ENCODE results near the gene C1orf232.

C1orf232 gene

DNA sequence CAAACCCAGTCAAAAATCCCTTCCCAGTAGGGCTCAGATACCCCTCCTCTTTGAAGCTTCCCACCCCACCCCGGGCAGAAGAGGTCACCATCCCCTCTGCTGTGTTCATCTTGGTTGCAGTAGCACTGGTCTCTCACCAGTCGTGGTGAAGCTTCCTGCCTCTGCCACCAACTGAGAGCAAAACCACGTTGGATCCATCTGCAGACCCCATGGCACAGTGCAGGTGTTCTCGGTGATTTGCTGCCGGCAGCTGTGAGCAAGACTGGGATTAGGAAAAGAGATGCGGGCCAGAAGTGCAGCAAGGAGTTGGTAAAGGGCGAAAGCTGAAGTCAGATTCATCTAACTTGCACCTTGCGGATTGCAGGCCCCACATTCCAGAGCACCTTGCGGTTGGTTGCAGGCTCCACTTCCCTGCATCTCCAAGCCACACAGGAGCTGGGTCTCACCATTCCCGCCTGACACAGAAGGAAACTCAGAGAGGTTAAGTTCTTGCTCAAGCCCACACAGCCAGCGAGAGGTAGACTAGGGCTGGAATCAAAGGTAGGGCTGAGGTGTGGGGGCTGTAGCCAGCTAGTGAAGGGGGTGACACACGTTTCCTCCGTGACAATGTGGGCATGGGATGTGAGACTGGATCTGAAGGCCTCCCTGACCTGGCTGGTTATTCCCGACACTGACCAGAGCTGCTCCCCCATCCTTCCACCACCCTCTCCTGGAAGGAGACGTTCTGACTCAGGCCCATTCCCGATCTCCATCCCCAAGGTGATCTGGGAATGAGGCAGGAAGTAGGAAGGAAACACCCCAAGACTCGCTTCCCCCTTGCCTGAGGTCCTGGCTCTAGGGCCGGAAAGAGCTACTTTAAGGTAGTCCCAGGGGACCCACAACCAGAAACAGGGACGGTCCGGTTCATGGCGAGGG is 13.1 kb downstream of the C1orf232 start:
- DNase-seq: no peak
- Mint-ChIP-seq H3K27ac (no peak overlapping the region), H3K9me3 (no peaks in the 10 kb centered on the region), H3K4me1 (ENCODE audit: low read depth) (peaks cover 3% of the 10 kb centered on the region), H3K36me3 (ENCODE audit: low read depth) (no peaks in the 10 kb centered on the region), H3K27me3 (peaks cover 57% of the 10 kb centered on the region), H3K4me3 (no peak overlapping the region)

GRCh38 chr1:26154750-26155149 is 14.0 kb downstream of the C1orf232 start:
- DNase-seq: no peak
- peaks cover 51% of the 10 kb centered on the region for H3K27me3 Mint-ChIP-seq
- H3K4me1 Mint-ChIP-seq (ENCODE audit: low read depth): peaks cover 3% of the 10 kb centered on the region
- no peaks in the 10 kb centered on the region for H3K9me3 Mint-ChIP-seq
- no peak overlapping the region for H3K4me3 Mint-ChIP-seq
- no peaks in the 10 kb centered on the region for H3K36me3 Mint-ChIP-seq (ENCODE audit: low read depth)
- H3K27ac Mint-ChIP-seq: no peak overlapping the region

- Mint-ChIP-seq H3K4me1 (ENCODE audit: low read depth) (peaks cover 3% of the 10 kb centered on the region), H3K4me3 (no peak overlapping the region), H3K9me3 (no peaks in the 10 kb centered on the region), H3K36me3 (ENCODE audit: low read depth) (no peaks in the 10 kb centered on the region), H3K27me3 (peaks cover 44% of the 10 kb centered on the region), H3K27ac (no peak overlapping the region)
- no peak for DNase-seq
These were observed 14.7 kb downstream of the C1orf232 start for GRCh38 chr1:26153966-26154532.

DNA sequence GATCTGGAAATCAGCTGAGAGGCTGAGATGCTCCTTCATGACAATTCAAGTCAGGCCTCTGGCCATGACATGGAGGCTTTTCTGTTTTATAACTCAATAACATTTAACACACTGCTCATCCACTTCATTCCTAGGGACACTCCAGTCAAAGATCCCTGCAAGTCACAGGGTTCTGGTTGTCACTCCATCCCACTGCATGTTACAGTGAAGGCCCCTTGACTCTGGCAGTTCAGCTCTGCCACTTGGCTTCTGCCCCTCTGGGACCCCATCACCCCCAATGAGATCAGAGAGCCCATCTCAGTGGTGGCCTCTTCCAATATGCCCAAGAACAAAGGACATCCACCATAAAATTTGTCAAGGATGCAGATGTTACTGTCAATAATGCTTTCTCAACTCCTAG is 19.9 kb downstream of the C1orf232 start:
- Mint-ChIP-seq H3K9me3 (no peaks in the 10 kb centered on the region), H3K27ac (no peak overlapping the region), H3K4me3 (no peak overlapping the region), H3K27me3 (peaks cover 5% of the 10 kb centered on the region), H3K36me3 (ENCODE audit: low read depth) (no peaks in the 10 kb centered on the region), H3K4me1 (ENCODE audit: low read depth) (peaks cover 6% of the 10 kb centered on the region)
- DNase-seq: no peak

- Mint-ChIP-seq H3K27me3 (no peaks in the 10 kb centered on the region), H3K4me1 (ENCODE audit: low read depth) (peaks cover 6% of the 10 kb centered on the region), H3K9me3 (no peaks in the 10 kb centered on the region), H3K36me3 (ENCODE audit: low read depth) (no peaks in the 10 kb centered on the region), H3K27ac (no peak overlapping the region), H3K4me3 (no peak overlapping the region)
- no peak for DNase-seq
These were observed 22.8 kb downstream of the C1orf232 start for GRCh38 chr1:26145960-26146294.

- H3K36me3 Mint-ChIP-seq (ENCODE audit: low read depth): no peaks in the 10 kb centered on the region
- H3K4me3 Mint-ChIP-seq: no peak overlapping the region
- no peaks in the 10 kb centered on the region for H3K27me3 Mint-ChIP-seq
- no peak overlapping the region for H3K27ac Mint-ChIP-seq
- DNase-seq: peak; percentile 80
- H3K9me3 Mint-ChIP-seq: no peaks in the 10 kb centered on the region
- H3K4me1 Mint-ChIP-seq (ENCODE audit: low read depth): peaks cover 6% of the 10 kb centered on the region
These were observed 23.5 kb downstream of the C1orf232 start for GRCh38 chr1:26145041-26145959.

DNA sequence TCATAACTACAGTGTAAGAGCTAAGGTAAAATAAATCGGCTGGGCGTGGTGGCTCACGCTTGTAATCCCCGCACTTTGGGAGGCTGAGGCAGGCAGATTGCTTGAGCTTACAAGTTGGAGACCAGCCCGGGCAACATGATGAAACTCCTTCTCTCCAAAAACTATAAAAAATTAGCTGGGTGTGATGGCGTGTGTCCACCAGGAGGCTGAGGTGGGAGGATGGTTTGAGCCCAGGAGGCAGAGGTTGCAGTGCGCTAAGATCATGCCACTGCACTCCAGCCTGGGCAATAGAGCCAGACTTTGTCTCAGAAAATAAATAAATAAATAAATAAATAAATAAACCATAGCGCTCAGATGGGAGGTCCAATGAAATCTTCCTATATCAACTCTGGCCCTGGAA is 26.6 kb downstream of the C1orf232 start:
- H3K27me3 Mint-ChIP-seq: no peaks in the 10 kb centered on the region
- no peak overlapping the region for H3K27ac Mint-ChIP-seq
- H3K36me3 Mint-ChIP-seq (ENCODE audit: low read depth): no peaks in the 10 kb centered on the region
- H3K9me3 Mint-ChIP-seq: no peaks in the 10 kb centered on the region
- H3K4me1 Mint-ChIP-seq (ENCODE audit: low read depth): peaks cover 13% of the 10 kb centered on the region
- H3K4me3 Mint-ChIP-seq: no peak overlapping the region
- no peak for DNase-seq

- Mint-ChIP-seq H3K4me3 (no peak overlapping the region), H3K9me3 (no peaks in the 10 kb centered on the region), H3K27ac (no peak overlapping the region), H3K36me3 (ENCODE audit: low read depth) (no peaks in the 10 kb centered on the region), H3K4me1 (ENCODE audit: low read depth) (peaks cover 8% of the 10 kb centered on the region), H3K27me3 (no peaks in the 10 kb centered on the region)
- no peak for DNase-seq
These were observed 29.7 kb downstream of the C1orf232 start for GRCh38 chr1:26138974-26139558.

- Mint-ChIP-seq H3K4me3 (no peak overlapping the region), H3K27me3 (no peaks in the 10 kb centered on the region), H3K4me1 (ENCODE audit: low read depth) (peaks cover 10% of the 10 kb centered on the region), H3K27ac (no peak overlapping the region), H3K36me3 (ENCODE audit: low read depth) (no peaks in the 10 kb centered on the region), H3K9me3 (no peaks in the 10 kb centered on the region)
- no peak for DNase-seq
These were observed 34.3 kb downstream of the C1orf232 start for GRCh38 chr1:26134466-26134865.

GRCh38 chr1:26132834-26133167 is 36.0 kb downstream of the C1orf232 start:
- Mint-ChIP-seq H3K27ac (no peak overlapping the region), H3K36me3 (ENCODE audit: low read depth) (no peaks in the 10 kb centered on the region), H3K4me1 (ENCODE audit: low read depth) (peaks cover 9% of the 10 kb centered on the region), H3K4me3 (no peak overlapping the region), H3K27me3 (no peaks in the 10 kb centered on the region), H3K9me3 (no peaks in the 10 kb centered on the region)
- no peak for DNase-seq

GRCh38 chr1:26132128-26132833 is 36.5 kb downstream of the C1orf232 start:
- DNase-seq: no peak
- H3K4me3 Mint-ChIP-seq: no peak overlapping the region
- H3K36me3 Mint-ChIP-seq (ENCODE audit: low read depth): no peaks in the 10 kb centered on the region
- no peak overlapping the region for H3K27ac Mint-ChIP-seq
- H3K4me1 Mint-ChIP-seq (ENCODE audit: low read depth): peaks cover 14% of the 10 kb centered on the region
- H3K27me3 Mint-ChIP-seq: no peaks in the 10 kb centered on the region
- no peaks in the 10 kb centered on the region for H3K9me3 Mint-ChIP-seq

- Mint-ChIP-seq H3K36me3 (ENCODE audit: low read depth) (no peaks in the 10 kb centered on the region), H3K9me3 (no peaks in the 10 kb centered on the region), H3K4me1 (ENCODE audit: low read depth) (peaks cover 28% of the 10 kb centered on the region)
These were observed 38.1 kb downstream of the C1orf232 start for GRCh38 chr1:26130695-26131094.

GRCh38 chr1:26129778-26130177 is 39.0 kb downstream of the C1orf232 start:
- peaks cover 35% of the 10 kb centered on the region for H3K4me1 Mint-ChIP-seq (ENCODE audit: low read depth)
- H3K27ac Mint-ChIP-seq: no peak overlapping the region
- no peak overlapping the region for H3K4me3 Mint-ChIP-seq
- DNase-seq: no peak
- no peaks in the 10 kb centered on the region for H3K27me3 Mint-ChIP-seq
- H3K9me3 Mint-ChIP-seq: no peaks in the 10 kb centered on the region
- peaks cover 2% of the 10 kb centered on the region for H3K36me3 Mint-ChIP-seq (ENCODE audit: low read depth)

More at GRCh38 chr1:26130695-26131094, 38.1 kb downstream of the C1orf232 start:
- no peak for DNase-seq
- Mint-ChIP-seq H3K4me3 (no peak overlapping the region), H3K27me3 (no peaks in the 10 kb centered on the region), H3K27ac (no peak overlapping the region)
